DND-41 (cell line): ENCODE results near the gene CD14.

Experiments used
- ATAC-seq: fragments of 200-7000 bp; cut with Tn5 transposase; 3 replicates; pipeline ENCODE4 v1.9.1; 2021; ENCODE audit warnings: low read depth; ENCODE audit not compliant: insufficient read depth
- DNase-seq: peaks from one replicate; pipeline ENCODE4 v3.0.0-alpha.2; 2020
- H2AFZ ChIP-seq: 2 replicates; pipeline ENCODE4 v1.6.0; 2012; ENCODE audit warnings: low read depth, low read length
- H3K27ac ChIP-seq: 2 replicates; pipeline ENCODE4 v1.5.1; 2012; ENCODE audit warnings: low read length, inconsistent platforms
- H3K27me3 ChIP-seq: fragments of 200-600 bp; sonication (generic); 2 replicates; pipeline ENCODE4 v1.6.0; 2012; ENCODE audit warnings: low read length, mild to moderate bottlenecking, inconsistent platforms; ENCODE audit not compliant: insufficient read depth, poor library complexity
- H3K36me3 ChIP-seq: 2 replicates; pipeline ENCODE4 v1.5.1; 2012; ENCODE audit warnings: low read length, inconsistent platforms; ENCODE audit not compliant: insufficient read depth
- H3K4me1 ChIP-seq: 2 replicates; pipeline ENCODE4 v1.5.1; 2012; ENCODE audit warnings: mild to moderate bottlenecking, low read length; ENCODE audit not compliant: insufficient read depth
- H3K4me2 ChIP-seq: 2 replicates; pipeline ENCODE4 v1.6.0; 2012; ENCODE audit warnings: mild to moderate bottlenecking, moderate library complexity, low read length, inconsistent platforms; ENCODE audit not compliant: insufficient read depth
- H3K4me3 ChIP-seq, 2 experiments: fragments of 200-600 bp in 1 of 2; shearing (Covaris generic) in 1 of 2; 2 replicates each; pipeline ENCODE4 v1.5.1; 2012 to 2016; ENCODE audit warnings: inconsistent platforms in 2 of 2, low read length in 2 of 2, mild to moderate bottlenecking in 2 of 2, low read depth in 1 of 2, moderate library complexity in 1 of 2
- H3K79me2 ChIP-seq: 2 replicates; pipeline ENCODE4 v1.6.0; 2012; ENCODE audit warnings: low read length, inconsistent platforms; ENCODE audit not compliant: insufficient read depth
- H3K9ac ChIP-seq: 2 replicates; pipeline ENCODE4 v1.6.0; 2012; ENCODE audit warnings: low read depth, mild to moderate bottlenecking, inconsistent platforms, low read length, moderate library complexity
- H3K9me3 ChIP-seq: 2 replicates; pipeline ENCODE4 v1.5.1; 2012; ENCODE audit warnings: low read length, moderate library complexity, mild to moderate bottlenecking, inconsistent platforms; ENCODE audit not compliant: insufficient read depth, severe bottlenecking
- H4K20me1 ChIP-seq: 2 replicates; pipeline ENCODE4 v1.6.0; 2012; ENCODE audit warnings: low read length; ENCODE audit not compliant: insufficient read depth
- CTCF ChIP-seq: IDR thresholded peaks from 2 replicates; pipeline ENCODE4 v1.5.1; 2012; ENCODE audit warnings: borderline replicate concordance, low read length, moderate library complexity, mild to moderate bottlenecking; ENCODE audit not compliant: poor library complexity, severe bottlenecking; ENCODE audit errors: extremely low read depth
- EZH2 ChIP-seq: IDR thresholded peaks from 3 replicates; pipeline ENCODE4 v1.6.1; 2012; ENCODE audit warnings: borderline replicate concordance, low read depth, mild to moderate bottlenecking, moderate library complexity, low read length, inconsistent platforms; ENCODE audit not compliant: severe bottlenecking

CD14 gene

GRCh38 chr5:140647042-140647419 is 14.1 kb upstream of the CD14 start:
- peak overlapping the region; percentile 91 to 98 for H3K4me3 ChIP-seq
- H3K4me1 ChIP-seq = peaks cover 55% of the 10 kb centered on the region
- peak overlapping the region; percentile 94 for H3K4me2 ChIP-seq
- H3K9me3 ChIP-seq = no peaks in the 10 kb centered on the region
- H3K79me2 ChIP-seq = peaks cover 66% of the 10 kb centered on the region
- peak overlapping the region; percentile 94 for H2AFZ ChIP-seq
- H4K20me1 ChIP-seq = peaks cover 7% of the 10 kb centered on the region; the same call in 1 of the 2 replicates
- H3K9ac ChIP-seq = peak overlapping the region; percentile 89
- TF ChIP-seq EZH2 (no peak), CTCF (no peak)
- DNase-seq (no peak), ATAC-seq (peak; percentile 41)
- no peaks in the 10 kb centered on the region for H3K27me3 ChIP-seq
- peak overlapping the region; percentile 93 for H3K27ac ChIP-seq
- peaks cover 69% of the 10 kb centered on the region for H3K36me3 ChIP-seq

DNA sequence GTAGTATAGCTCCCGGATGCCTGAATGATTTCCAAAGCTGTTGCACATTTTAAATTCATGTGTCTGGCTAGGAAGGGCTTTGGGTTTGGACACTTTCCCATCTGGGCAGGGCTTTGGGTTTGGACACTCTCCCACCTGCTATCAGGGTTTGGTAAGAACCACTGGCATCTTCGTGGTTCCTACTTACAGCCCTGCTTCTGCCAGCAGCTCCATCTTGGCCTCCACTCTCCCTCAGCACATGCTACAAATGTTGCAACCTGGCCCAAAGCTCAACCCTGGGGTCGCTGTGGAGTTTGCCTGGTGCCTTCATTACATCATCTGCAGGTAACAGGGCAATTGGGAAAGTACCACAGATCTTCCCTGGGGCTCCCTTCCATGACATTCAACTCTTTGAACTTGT is 9.7 kb upstream of the CD14 start:
- Histone ChIP-seq H3K4me2 (no peak overlapping the region), H3K4me3 (no peak overlapping the region), H3K9ac (no peak overlapping the region), H2AFZ (no peak overlapping the region), H3K27me3 (no peaks in the 10 kb centered on the region), H3K4me1 (peaks cover 67% of the 10 kb centered on the region), H3K79me2 (peaks cover 65% of the 10 kb centered on the region), H3K9me3 (no peaks in the 10 kb centered on the region), H4K20me1 (peaks cover 7% of the 10 kb centered on the region; the same call in 1 of the 2 replicates), H3K27ac (no peak overlapping the region), H3K36me3 (peaks cover 52% of the 10 kb centered on the region)
- TF ChIP-seq CTCF (no peak), EZH2 (no peak)
- no peak for ATAC-seq
- DNase-seq = no peak

DNA sequence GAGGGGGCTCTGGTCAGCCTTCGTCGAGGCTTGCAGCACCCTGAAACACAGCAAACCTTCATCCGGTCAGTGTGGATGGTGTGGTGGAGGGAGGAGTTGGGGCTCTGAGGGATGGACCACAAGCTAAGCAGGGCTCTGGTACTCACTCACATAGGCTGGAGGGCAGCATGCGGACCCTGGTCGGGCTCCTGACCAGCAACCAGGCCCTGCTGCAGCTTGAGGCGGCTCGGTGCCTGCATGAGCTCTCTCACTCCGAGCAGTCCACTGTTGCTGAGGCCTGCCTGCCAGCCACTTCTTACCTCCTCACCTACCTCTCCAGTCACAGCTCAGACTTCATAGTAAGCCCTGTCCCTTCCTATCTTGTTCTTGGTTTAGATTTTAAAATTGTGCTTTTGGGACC is 8.7 kb upstream of the CD14 start:
- Histone ChIP-seq H3K27ac (no peak overlapping the region), H4K20me1 (peaks cover 5% of the 10 kb centered on the region; the same call in 1 of the 2 replicates), H3K4me3 (no peak overlapping the region), H3K79me2 (peaks cover 56% of the 10 kb centered on the region), H3K4me2 (peak overlapping the region; percentile 88; the same call in 1 of the 2 replicates), H3K9ac (no peak overlapping the region), H3K9me3 (no peaks in the 10 kb centered on the region), H3K27me3 (no peaks in the 10 kb centered on the region), H3K36me3 (peaks cover 46% of the 10 kb centered on the region), H3K4me1 (peaks cover 65% of the 10 kb centered on the region), H2AFZ (no peak overlapping the region)
- no peak for TF ChIP-seq EZH2
- no peak for TF ChIP-seq CTCF
- no peak for ATAC-seq
- no peak for DNase-seq
